OCI-LY7 (cell line): ENCODE results near the gene DPM3.

Experiments
- EZH2phosphoT487 ChIP-seq: fragments of 200-600 bp; sonication (generic); IDR thresholded peaks from 2 replicates; pipeline ENCODE4 v1.6.1; 2018; ENCODE audit warnings: low read depth, borderline replicate concordance, mild to moderate bottlenecking, mixed run types, antibody characterized with exemption, low read length, moderate library complexity, mixed read lengths
- TF ChIP-seq, protein P1 (sequence below): fragments of 200-600 bp; sonication (generic); conservative IDR thresholded peaks from 2 replicates; pipeline ENCODE4 v1.5.1; 2014; ENCODE audit warnings: mild to moderate bottlenecking, antibody characterized with exemption, low read length, moderate library complexity, mixed read lengths

DNA sequence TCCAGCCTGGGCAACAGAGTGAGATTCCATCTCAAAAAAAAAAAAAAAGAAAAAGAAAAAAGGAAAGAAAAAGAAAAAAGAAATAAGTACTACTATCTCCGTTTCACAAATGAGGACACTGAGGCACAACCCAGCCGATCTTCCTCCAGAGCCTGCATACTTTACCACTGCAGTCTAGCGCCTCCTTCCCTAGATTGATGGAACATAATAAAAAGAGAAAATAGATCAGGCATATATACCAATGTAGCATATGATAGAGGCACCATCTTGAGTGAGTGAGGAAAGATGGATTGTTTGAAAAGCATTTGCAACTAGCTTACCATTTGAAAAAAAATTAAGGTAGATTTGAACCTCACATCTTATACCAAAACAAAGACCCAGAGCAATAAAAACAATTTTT, 5.2 kb upstream of the DPM3 start:
- TF ChIP-seq, protein P1, sequence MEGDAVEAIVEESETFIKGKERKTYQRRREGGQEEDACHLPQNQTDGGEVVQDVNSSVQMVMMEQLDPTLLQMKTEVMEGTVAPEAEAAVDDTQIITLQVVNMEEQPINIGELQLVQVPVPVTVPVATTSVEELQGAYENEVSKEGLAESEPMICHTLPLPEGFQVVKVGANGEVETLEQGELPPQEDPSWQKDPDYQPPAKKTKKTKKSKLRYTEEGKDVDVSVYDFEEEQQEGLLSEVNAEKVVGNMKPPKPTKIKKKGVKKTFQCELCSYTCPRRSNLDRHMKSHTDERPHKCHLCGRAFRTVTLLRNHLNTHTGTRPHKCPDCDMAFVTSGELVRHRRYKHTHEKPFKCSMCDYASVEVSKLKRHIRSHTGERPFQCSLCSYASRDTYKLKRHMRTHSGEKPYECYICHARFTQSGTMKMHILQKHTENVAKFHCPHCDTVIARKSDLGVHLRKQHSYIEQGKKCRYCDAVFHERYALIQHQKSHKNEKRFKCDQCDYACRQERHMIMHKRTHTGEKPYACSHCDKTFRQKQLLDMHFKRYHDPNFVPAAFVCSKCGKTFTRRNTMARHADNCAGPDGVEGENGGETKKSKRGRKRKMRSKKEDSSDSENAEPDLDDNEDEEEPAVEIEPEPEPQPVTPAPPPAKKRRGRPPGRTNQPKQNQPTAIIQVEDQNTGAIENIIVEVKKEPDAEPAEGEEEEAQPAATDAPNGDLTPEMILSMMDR: 0 out of 2 replicates have a peak, but pooled peaks have one; percentile 31
- TF ChIP-seq EZH2phosphoT487: no peak
